Activated CD8-positive, alpha-beta memory T cell treated with anti-CD3 and anti-CD28 coated beads, Interleukin-2, amount 50 U/mL, for 24 hours (primary cell): ENCODE data around the gene LCN12.

ENCODE experiments used
- DNase-seq: peaks from one replicate; pipeline ENCODE4 v3.0.0-alpha.2; 2020; ENCODE audit errors: extremely low read depth

Gene LCN12

DNA sequence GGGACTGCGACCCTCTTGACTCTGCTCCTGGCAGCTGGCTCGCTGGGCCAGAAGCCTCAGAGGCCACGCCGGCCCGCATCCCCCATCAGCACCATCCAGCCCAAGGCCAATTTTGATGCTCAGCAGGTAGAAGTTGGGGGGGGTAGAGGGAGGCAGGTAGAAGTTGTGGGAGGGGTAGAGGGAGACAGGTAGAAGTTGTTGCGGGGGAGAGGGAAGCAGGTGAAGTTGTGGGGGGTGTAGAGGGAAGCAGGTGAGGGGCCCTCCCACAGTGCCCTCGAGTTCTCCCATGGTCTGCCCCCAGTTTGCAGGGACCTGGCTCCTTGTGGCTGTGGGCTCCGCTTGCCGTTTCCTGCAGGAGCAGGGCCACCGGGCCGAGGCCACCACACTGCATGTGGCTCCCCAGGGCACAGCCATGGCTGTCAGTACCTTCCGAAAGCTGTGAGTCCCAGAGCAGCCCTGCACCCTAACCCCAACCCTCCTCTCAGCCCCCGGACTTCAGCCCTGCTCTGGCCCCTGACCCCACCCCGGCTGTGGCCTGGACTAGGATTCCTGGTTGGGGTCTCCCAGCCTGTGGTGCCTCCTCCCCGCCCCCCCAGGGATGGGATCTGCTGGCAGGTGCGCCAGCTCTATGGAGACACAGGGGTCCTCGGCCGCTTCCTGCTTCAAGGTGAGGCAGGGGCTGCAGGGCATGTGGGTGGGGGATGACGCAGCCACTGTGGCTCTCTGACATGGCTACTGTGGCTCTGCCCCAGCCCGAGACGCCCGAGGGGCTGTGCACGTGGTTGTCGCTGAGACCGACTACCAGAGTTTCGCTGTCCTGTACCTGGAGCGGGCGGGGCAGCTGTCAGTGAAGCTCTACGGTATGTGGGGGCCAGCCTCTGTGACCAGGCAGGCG, 6.5 kb upstream of the LCN12 start:
- no peak for DNase-seq

DNA sequence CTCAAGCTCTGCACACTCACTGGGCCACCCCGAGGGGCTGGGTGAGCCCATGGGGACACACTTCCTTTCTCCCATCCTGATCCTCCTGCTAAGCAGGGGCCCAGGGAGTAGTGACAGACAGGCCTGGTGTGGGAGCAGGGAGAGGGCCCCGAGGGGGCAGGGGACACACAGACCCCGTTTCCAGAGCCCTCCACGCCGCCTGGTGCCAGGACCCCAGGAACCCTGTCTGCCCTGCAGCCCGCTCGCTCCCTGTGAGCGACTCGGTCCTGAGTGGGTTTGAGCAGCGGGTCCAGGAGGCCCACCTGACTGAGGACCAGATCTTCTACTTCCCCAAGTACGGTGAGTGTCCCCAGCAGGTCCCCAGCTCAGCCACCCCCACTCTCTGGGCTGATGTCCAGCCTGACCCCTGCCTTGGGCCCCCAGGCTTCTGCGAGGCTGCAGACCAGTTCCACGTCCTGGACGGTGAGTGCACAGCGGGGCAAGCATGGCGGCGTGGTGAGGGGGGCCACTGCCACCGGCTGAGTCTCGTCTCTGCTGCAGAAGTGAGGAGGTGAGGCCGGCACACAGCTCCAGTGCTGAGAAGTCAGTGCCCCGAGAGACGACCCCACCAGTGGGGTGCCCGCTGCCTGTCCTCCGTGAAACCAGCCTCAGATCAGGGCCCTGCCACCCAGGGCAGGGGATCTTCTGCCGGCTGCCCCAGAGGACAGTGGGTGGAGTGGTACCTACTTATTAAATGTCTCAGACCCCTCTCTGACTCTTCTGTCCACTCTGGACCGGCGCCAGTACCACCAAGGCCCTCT, 5.6 kb upstream of the LCN12 start:
- DNase-seq: no peak

DNA sequence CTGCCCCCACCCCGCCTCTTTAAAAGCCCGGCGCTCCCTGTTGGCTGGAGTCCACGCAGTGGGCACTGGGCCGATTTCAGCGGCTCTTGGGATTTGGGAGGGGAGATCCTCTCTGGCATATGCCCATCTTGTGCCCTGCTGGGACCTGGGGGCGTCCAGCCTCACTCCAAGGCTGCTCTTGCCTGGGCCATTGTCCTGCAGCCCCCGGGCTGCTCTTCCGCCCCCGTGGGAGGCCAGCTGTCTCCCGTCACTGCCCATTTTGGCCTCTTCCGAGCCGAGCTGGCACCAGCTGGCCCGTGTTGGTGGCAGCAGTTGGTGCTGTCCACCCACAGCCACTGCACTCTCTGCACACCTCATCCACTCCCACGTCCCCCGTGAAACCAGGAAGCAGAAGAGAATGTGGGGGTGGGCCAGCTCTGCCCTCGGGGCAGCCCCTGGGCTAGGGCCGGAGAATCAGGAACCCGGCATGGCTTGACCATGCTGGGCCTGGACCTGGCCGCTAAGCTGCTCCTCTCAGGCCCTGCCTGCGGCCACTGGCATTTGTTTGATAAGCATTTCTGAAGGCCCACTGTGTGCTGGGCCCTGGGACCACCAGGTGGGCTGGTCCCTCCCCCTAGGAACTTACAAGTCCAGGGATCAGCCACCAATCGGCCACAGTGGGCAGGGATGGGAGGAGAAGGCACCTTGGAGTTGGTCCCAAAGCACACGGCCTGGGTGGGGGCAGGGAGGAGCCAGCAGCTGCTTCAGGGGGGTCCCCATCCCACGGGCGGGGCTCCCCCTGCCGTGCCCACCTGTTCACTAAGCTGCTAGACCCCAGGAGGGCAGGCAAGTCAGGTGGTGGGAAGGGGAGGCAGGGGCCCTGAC, 4.8 kb upstream of the LCN12 start:
- DNase-seq: no peak

DNA sequence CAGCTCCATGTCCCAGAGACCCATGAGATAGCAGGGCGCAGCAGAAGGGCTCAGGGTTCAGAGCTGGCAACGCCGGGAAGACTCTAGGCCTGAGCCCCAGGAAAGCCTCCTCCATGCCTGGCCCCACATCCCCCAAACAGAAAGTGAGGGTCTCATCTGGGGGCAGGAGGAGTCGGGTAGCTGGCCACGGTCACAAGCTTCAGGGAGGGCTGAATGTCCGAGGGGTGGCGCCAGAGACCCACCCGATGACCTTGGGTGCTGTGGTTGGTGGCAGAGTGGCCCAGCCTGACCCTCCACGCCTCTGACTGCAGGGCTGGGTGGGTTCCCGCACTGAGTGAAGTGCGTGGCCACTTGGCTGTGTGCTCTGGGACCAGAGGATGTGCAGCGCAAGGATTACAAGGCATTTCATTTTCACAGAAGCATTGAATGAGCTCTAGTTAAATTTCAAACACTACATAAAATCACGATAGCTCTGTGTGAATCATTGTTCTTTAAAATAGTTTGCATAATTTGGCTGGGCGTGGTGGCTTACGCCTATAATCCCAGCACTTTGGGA, 4.0 kb upstream of the LCN12 start:
- DNase-seq: no peak

DNA sequence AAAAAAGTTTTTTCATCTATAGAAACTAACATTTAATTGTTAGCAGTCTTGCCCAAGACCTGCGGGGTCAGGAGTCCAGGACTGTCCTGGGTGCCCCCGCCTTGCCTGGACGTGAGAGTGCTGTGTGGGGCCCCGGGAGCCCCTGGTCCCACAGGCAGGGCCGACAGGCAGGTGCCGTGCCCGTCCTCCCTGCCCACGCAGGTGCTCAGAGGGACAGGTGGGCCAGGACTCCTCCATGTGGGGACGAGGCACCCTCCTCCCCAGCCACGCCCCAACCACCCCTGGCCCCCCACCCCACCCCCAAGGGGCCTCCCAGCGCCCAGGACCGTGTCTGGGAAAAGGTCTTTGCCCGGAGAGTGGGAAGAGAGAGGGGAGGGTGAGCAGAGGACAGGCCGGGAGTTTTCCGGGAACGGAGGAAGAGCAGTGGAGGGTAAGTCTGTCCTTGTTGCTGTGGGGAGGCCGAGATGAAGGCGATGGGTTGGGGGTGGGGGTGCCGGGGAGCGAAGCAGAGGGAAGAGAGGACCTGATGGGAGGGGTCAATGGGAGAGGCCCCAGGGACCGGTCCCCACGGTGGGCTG, 2.7 kb upstream of the LCN12 start:
- no peak for DNase-seq

DNA sequence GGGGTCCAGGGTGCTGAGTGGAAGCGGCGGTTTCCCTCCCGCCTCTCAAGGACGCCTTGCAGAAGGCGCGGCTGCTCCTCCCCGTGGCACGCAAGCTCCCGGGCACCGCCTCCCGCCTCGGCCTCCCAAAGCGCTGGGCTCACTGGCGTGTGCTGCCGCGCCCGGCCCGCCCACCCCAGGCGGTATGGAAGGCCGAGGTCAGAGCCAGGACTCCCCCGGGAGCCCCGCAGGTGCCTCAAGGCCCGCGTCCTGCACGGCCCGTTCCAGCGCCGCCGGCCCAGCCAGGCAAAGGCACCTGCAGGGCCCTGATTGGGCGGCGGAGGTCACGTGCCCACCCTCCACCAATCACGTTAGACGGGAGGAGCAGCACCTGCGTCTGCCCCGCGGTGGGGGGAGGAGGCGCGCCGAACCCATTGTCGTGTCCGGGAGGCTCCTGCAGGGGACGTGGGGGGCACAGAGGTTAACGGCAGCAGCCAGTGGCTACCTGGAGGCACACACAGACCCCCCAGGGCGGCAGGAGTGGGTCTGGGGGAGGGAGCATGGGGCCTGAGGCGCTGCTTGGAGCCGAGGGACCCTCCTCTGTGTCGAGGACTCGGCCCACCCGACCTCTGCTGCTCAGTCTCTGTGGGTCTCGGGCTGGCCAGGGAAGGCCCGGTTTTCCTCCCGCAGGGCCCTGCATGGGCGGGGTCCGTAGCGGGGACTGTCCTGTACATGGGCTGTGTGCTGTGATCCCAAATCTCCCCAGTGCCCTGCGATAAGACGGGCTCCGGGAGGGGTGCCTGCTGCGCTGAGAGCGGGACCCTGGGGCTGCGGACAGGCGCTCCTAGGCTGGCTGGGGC, 2.0 kb upstream of the LCN12 start:
- DNase-seq: peak; percentile 93

DNA sequence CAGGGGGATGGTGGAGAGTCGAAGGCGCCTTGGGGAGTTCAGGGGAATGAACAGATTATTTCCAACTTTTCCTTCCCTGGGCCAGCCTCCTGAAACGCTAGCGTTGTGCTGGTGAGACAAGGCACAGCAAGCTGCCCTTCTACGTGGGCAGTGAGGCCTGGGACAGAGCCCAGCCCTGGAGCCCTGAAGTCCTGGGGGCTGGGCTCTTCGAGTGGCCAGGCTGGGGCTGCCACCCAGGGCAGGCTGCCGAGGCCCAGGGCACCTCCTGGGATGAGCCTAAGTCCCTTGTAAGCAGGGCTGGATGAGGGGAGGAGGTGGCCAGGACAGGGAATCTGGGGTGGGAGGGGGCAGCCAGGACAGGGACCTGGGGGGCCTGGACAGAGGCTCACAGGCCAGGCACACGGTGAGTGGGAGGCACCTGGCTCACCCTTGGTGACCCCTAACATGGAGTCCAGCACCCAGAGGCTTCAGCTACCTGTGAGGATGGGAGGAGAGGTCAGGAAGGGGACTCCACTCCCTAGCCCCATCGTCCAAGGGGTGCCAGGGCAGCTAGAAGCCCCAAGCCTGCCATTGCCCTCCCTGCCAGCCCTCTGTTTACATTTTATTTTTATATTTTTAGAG, 1.3 kb upstream of the LCN12 start:
- no peak for DNase-seq

DNA sequence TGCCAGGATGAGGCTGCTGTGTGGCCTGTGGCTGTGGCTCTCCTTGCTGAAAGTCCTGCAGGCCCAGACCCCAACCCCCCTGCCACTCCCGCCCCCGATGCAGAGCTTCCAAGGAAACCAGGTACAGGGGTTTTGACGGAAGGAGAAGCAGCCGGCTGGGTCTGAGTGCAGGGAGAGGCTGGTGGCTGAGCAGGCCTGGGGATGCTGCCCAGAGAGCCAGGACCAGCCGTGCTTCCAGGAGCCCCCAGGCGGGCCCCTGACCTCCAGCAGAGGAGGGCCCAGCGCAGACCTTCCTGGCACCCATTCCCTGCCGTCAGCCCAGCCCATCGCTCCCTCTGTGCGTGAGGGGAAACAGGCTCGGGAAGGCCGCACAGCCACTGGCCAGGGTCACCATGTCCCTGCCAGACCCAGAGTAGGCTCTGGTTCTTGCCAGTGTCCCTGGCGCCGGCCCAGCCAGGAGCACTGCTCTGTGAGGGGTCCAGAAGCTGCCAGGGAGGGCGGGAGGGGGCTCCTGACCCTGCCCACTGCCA, 313 bp downstream of the LCN12 start:
- no peak for DNase-seq

DNA sequence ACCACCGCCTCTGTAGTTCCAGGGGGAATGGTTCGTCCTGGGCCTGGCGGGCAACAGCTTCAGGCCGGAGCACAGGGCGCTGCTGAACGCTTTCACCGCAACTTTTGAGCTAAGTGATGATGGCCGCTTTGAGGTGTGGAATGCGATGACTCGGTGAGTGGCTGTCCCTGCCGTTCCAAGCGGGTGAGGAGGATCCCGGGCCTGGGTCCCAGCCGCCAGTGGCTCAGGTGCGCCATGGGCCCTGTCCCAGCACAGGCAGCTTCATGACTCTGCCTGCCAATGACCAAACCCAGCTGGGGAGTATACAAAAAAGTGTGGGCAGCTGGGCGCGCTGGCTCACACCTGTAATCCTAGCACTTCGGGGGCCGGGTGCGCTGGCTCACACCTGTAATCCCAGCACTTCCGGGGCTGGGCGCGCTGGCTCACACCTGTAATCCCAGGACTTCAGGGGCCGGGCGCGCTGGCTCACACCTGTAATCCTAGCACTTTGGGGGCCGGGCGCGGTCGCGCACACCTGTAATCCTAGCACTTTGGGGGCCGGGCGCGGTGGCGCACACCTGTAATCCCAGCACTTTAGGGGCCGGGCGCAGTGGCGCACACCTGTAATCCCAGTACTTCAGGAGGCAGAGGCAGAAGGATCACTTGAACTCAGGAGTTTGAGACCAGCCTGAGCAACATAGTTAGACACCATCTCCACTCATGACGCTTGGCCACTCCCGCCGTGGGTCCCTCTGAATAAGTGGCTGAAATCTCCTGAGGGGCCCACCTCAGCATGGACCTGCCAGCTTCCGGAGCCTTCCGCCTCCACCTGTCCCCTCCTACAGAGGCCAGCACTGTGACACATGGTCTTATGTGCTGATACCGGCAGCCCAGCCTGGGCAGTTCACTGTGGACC, 1.1 kb downstream of the LCN12 start:
- DNase-seq: no peak

DNA sequence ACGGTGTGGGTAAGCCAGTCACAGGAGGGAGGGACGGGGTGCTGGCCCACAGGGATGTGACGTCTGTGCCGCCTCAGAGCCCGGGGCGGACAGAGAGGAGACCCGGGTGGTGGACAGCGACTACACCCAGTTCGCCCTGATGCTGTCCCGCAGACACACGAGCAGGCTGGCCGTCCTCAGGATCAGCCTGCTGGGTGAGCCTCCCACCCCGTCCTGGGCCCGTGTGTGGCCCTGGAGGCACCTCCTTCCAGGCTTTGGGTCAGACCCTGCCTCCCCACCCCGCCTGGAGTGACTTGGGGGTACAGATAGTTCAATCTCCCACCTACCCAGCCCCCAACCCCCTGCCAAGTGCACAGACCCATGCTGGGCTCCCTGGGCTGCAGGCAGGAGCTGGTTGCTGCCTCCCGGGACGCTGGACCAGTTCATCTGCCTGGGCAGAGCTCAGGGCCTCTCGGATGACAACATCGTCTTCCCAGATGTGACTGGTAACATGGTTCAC, 1.7 kb downstream of the LCN12 start:
- DNase-seq: no peak

DNA sequence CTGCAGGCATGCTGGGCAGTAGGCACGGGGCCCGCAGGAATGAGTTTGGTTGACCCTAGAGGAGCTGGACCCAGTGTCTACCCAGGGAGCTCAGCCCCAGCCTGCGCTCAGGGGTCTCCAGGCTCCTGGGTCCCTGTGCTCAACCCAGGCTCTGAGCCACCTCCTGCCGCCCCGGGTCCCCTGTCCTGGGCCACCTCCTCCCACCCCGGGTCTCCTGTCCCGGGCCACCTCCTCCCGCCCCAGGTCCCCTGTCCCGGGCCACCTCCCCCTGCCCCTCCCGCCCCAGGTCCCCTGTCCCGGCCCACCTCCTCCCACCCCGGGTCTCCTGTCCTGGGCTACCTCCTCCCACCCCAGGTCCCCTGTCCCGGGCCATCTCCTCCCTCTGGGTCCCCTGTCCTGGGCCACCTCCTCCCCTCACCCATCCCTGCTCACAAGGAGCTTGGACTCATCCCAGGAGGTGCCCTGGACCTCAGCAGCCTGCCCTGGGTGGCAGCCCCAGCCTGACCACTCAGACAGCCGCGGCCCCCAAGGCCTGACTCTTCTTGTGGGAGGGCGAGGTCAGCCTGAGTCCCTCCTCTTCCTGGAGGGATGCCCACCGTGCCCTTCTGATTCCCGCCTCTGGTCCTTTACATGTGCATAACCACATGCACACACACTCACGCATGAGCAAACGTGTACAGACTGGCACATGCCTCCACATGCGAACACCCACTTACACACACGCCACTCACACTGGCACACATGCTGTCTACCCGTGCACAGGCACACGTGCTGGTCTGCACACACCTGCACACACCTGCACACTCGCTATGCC, 2.4 kb downstream of the LCN12 start:
- DNase-seq: no peak

DNA sequence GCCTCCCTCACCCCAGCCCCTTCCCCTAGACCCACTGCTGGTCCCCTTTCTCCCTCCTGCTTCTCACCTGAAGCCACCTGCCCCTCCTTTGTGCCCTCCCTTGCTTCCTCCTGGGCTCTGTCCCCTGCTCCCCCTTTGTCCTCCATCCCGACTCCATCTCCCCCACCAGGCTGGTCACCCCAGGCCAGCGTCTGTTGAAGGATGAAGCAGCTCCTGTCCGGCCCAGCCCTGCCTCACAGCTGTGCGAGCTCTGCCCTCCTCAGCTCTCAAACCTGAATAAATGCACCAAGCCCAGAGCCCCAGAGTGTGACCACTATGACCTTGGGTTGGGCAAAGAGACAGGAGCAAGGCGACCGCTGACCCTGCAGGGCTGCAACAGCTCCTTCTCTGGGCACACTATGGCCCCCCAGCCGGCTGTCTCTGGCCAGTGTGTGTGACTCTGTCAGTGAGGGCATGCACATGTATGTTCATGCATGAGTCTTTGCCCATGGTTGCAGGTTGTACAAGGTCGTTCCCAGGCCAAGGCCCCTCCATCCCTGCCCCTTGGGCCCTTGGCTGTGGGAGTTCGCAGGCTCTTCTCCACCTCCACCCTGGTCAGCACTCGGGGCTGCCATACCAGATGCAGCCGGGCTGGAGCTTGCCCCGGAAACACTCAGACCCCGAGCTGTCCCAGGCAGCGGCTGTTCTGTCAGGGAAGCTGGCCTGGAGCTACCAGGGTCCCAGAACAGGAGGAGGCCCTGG, 3.3 kb downstream of the LCN12 start:
- DNase-seq: no peak

DNA sequence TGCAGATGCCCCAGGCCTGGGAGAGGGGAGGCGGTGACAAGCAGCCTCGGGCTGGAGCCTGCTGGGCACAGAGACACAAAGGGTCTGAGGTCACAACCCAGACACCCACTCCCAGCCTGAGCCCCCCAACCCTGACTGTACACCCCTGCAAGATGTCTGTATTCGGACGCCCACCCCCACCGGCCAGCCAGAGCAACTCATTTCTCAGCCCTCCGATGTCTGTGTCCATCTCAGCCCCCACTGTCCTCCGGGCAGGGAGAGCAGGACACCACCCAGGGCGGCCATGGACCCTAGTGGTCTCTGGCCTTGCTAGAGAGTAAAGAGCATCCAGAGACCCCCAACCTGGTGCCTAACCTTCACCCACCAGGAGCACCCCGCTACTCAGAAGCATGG, 3.9 kb downstream of the LCN12 start:
- DNase-seq: no peak

DNA sequence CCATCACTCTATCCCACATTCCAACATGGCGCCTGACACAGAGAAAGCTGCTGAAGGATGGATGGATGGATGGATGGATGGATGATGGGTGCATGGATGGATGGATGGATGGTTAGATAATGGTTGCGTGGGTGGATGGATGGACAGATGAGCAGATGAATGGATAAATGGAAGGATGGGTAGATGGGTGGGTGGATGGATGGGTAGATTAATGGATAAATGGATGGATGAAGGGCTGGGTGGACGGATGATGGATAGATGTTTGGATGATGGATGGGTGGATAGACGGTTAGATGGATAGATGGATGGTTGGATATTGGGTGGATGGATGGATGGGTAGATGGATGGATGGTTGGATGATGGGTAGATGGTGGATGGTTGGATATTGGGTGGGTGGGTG, 4.5 kb downstream of the LCN12 start:
- DNase-seq: no peak

DNA sequence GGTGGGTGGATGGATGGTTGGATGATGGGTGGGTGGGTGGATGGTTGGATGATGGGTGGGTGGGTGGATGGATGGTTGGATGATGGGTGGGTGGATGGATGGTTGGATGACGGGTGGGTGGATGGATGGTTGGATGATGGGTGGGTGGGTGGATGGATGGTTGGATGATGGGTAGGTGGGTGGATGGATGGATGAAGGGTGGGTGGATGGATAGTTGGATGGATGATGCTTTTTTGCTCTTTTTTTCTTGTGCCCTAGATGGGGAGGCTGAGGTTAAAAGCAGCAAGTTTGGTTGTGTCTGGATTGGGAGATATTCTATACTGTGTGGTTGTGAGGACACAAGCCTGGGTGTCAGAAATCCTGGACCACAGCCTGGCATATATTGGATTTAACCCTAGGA, 5.4 kb downstream of the LCN12 start:
- no peak for DNase-seq

DNA sequence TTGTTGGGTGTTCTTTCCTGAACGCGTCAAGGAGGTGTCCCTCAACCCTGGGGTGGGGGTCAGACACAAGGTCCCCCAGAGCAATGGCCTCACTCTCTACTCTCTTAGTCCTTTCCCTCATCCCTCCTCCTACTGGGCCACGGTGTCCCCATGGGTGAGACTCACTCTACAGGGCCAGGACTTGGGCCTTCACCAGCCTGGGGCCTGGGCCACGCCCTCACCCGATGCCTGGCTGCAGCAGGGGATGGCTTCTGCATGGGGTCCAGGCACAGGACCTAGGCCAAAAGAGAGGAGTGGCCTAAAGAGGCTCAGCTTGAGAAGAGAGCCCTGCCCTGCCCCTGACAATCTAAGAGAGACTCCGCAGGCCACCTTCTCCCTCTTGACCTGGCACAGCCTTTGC, 5.8 kb downstream of the LCN12 start:
- DNase-seq: no peak

DNA sequence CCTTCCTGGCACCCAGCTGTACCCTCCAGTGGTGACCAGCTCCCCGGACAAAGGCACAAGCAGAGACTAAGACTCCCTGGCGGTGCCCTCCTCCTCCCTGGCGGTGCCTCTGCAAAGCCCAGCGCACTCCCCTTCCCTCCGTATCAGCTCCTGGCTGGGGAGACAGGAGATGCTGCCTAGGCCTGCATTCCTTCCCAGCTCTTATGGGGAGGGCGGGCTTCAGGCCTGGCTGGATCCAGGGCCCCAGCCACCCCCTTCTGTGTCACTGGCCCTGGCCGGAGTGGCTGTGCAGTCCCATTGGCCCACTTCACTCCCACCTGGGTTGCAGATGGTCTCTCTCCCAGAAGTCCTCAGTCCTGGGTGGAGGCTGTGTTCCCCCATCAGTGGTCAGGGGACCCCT, 6.4 kb downstream of the LCN12 start:
- DNase-seq: no peak
